Cerebellar nuclear complex (tissue), 1 donor: ENCODE data around the gene CSGALNACT2.

ENCODE experiments used
- DNase-seq, 2 experiments: peaks; one replicate each; lab custom pipeline; 2025; lab: John Stamatoyannopoulos, UW

The CSGALNACT2 gene

DNA sequence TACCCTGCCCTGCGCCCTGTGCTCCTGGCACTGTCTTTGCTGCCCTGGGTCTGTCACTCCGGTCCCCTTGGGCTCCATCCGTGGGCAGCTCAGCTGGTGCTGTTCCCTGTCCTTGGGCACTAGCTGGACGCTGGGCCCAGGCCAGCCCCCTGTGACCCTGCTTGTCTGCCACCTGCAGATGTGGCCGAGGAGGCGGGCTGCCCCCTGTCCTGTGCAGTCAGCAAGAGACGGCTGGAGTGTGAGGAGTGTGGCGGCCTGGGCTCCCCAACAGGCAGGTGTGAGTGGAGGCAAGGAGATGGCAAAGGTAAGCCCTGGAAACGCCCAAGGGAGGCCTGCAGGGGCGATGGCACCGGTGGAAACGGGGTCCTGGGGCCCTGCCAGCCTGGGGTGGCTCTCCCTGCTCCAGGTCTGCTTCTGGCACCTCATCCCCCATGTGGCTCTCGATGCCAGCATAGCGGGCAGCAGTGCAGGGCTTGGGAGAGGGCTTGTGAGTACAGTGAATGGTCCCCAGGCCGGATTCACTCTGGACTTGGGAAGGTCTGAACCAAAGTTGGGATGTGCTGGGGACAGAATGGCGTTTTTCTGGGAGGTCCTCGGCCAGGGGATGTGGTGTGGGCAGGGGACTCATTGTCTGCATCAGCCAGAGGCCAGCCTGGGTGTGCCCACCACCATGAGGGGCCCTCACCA lies 26.2 kb upstream of the CSGALNACT2 start:
- DNase-seq, result no peak

- DNase-seq, result no peak
These were observed 25.7 kb upstream of the CSGALNACT2 start for GRCh38 chr10:43112608-43112961.

DNA sequence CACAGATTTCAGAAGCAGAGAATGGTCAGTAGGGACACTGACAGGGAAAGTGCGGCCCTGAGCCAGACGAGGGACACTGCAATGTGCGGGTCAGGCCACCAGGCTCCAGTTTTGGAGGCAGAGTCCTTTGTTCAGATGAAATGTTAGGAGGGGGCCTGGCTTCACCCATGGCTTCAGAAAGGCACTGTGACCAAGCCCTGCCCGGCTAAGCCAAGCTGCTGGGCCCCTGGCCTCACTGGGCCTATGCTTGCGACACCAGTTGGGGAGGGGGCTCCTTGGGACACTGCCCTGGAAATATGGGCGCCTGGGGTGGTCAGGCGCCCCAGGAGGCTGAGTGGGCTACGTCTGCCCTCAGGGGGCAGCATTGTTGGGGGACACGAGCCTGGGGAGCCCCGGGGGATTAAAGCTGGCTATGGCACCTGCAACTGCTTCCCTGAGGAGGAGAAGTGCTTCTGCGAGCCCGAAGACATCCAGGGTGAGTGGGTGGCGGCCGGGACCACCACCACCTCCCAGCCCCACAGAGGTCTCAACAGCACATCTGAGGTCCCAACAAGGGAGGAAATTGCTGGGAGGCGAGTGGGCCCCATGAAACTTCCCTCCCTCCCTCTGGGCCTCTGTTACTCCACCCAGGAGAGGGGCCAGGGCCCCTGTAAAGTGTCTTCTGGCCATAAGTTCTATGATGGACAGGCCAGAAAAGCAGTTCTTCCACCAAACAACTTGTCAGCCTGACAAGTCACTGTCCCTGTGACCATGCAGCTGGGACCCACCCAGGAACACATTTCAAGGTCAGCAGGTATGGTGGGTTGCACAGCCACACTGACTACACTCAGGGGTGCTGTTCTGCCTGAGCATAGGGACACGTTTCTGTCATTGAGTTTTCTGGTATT lies 24.8 kb upstream of the CSGALNACT2 start:
- DNase-seq, result no peak

DNA sequence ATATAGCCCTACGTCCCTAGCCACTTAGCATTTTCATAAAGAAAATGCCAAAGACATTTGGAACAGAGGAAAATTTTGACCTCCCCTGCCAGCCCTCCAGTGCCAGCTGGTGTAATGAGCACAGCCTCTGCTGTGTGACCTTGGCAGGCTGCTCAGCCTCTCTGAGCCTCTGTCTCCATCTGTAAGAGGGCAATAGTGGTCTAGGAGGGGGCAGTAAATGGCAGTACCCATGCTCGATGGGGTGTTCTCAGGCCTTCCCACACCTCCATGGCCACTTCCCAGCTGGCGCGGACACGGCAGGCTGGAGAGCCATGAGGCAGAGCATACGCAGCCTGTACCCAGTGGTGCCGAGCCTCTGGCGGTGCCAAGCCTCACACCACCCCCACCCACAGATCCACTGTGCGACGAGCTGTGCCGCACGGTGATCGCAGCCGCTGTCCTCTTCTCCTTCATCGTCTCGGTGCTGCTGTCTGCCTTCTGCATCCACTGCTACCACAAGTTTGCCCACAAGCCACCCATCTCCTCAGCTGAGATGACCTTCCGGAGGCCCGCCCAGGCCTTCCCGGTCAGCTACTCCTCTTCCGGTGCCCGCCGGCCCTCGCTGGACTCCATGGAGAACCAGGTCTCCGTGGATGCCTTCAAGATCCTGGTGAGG lies 24.0 kb upstream of the CSGALNACT2 start:
- DNase-seq, result no peak

DNA sequence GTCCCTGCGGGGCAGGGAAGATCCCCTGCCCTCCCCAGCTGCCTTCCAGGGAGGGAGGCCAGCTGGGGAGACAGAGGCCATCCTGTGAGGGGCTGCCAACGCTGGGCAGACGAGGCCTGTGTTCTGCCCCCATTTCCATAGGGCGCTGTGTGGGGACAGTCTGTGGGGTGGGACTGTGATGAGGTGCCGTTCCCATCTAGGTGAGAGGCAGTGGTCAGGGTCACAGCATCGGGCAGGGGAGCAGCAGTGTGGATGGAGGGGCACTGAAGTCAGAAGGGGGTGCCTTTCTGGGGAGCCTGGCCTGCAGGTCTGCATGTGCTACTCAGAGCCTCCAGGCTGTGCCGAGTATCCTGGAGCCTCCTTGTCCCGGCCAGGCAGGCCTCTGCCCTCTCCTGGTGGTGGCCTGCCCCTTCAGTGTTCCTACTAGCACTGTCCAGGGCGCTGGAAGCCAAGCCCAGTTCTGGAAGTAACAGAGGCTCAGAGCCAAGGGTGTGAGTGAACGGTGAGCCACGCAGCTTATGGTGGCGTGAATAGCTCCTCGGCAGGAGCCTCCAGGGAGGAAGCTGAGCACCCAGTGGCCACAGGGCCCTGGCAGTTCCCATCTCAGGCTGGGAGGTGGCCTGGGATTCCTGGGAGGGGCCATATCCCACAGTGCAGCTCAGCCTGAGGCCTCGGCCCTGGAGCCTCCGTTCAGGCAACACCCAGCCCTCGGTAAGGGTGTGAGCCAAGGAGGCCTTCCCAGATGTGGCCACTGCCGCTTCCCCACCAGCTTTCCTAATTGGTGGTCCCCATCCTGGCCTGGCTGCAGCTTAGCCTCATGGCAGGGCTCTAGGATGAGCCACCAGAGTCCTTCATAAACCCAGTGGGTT lies 23.3 kb upstream of the CSGALNACT2 start:
- DNase-seq, result no peak

- no peak for DNase-seq
These were observed 22.2 kb upstream of the CSGALNACT2 start for GRCh38 chr10:43115881-43116595.

GRCh38 chr10:43116596-43116995 lies 21.6 kb upstream of the CSGALNACT2 start:
- DNase-seq, result no peak

DNA sequence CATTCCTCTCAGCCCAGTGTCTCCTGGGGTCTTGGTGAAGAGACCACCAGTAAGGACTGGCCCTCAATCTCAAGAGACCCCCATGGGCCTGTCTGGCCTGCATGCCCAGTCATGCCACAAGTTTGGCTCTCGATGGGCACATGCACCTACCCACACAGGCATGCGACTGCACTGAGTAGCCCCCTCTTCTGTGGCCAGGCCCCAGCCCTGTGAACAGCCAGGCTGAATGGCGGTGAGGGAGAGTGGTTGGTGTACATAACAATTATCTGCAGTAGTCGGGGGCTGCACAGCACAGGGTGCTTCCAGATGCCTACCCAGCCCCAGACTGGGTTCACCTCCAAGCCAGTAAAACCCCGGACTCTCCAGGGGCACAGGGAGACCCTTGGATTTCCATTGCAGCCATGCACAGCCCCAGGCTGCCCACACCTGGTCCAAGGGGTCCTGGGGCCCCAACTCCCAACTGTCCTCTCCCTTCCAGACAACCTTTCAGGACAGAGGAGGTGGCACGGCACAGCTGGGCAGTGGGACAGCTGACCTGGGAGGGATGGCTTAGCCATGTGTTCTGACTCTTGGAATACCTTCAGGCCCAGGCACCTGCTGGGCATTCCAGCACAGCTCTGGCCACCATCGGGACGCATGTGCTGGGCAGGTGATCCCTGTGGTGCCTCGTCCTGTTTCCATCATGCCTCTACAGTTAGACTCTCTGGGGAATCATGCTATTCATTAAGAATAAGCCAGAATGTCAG lies 21.0 kb upstream of the CSGALNACT2 start:
- DNase-seq, result no peak

DNA sequence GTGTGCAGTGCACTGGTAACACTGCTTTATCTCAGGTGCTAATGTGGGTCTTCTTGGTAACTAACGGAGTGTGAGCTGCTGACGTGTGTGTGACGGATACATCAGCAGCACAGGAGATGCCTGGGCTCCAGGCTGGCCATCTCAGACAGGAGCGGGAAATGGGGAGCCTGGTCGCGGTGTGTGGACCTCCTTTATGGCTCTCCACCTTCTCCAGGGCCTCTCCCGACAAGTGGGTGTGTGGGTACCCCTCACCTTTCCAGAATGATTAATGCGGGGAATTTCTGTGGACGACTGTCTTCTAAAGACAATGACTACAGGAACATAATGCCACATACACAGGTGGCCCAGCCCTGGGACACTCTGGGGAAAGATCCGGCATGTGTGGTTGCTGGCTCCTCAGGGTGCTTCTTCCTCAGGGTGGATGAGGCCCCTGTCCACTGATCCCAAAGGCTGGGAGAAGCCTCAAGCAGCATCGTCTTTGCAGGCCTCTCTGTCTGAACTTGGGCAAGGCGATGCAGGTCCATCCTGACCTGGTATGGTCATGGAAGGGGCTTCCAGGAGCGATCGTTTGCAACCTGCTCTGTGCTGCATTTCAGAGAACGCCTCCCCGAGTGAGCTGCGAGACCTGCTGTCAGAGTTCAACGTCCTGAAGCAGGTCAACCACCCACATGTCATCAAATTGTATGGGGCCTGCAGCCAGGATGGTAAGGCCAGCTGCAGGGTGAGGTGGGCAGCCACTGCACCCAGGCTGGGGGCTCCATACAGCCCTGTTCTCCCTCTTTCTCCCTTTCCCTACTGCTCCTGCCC lies 20.3 kb upstream of the CSGALNACT2 start:
- DNase-seq, result no peak

DNA sequence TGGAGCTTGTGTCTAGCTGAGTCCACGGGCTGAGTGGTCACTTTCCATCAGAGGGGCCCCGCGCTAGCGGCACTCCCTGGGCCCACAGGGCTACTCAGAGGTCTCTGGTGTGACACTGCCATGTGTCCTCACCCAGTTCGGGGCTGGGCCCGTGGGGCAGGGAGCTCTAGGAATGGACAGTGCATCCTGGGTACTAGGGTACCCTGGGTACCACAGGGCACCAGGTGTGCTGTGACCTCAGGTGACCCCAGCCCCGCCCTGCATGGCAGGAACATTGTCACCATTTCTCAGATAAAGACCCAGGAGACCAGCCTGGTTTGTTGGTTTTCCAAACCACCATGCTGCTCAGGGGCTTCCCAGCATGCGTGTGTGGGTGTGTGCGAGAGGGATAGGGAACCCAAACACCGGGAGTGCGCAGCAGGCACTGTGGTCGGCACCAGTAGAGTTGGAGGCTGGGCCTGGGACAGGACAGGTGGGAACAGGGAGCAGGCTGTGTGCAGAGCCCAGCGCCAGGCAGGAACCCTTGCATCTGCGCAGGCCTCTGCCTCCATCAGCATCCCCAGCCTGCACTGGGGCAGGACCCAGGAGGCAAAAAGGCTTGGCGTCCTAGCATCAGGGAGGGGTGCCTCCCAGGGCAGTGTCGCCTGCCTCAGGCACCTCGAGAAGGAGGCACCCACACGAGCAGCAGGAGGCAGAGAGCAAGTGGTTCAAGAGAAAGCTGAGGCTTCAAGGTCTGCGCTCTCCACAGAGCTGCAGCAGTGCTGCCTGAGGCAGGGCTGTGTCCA lies 19.4 kb upstream of the CSGALNACT2 start:
- no peak for DNase-seq

GRCh38 chr10:43119416-43120115 lies 18.7 kb upstream of the CSGALNACT2 start:
- no peak for DNase-seq

- DNase-seq, result no peak
These were observed 17.9 kb upstream of the CSGALNACT2 start for GRCh38 chr10:43120116-43120928.

GRCh38 chr10:43120929-43121314 lies 17.3 kb upstream of the CSGALNACT2 start:
- no peak for DNase-seq

GRCh38 chr10:43121444-43121843 lies 16.8 kb upstream of the CSGALNACT2 start:
- no peak for DNase-seq

DNA sequence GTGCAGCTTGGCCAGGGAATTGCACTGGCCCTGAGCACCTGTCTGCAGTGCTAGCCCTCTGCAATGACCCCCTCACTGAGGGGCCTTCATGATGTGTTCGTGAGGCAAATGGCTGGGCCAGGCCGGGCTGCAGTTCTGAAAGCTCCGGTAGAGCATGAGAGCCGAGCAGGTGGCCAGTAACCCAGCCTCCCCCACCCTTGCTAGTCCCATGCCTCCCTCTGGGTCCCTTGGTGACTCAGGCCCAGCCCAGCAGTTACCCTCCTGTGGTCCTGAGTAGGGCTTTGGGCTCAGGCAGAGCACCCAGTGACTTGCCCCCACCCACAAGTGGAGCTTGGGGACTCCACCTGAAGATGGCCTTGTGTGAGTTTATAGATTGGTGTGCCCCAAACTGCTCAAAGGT lies 16.1 kb upstream of the CSGALNACT2 start:
- DNase-seq, result no peak

- no peak for DNase-seq
These were observed 15.4 kb upstream of the CSGALNACT2 start for GRCh38 chr10:43122826-43123225.

- DNase-seq, result no peak
These were observed 14.7 kb upstream of the CSGALNACT2 start for GRCh38 chr10:43123361-43124093.
